ENCODE data around the gene DNHD1.

DNHD1 gene, protein sequence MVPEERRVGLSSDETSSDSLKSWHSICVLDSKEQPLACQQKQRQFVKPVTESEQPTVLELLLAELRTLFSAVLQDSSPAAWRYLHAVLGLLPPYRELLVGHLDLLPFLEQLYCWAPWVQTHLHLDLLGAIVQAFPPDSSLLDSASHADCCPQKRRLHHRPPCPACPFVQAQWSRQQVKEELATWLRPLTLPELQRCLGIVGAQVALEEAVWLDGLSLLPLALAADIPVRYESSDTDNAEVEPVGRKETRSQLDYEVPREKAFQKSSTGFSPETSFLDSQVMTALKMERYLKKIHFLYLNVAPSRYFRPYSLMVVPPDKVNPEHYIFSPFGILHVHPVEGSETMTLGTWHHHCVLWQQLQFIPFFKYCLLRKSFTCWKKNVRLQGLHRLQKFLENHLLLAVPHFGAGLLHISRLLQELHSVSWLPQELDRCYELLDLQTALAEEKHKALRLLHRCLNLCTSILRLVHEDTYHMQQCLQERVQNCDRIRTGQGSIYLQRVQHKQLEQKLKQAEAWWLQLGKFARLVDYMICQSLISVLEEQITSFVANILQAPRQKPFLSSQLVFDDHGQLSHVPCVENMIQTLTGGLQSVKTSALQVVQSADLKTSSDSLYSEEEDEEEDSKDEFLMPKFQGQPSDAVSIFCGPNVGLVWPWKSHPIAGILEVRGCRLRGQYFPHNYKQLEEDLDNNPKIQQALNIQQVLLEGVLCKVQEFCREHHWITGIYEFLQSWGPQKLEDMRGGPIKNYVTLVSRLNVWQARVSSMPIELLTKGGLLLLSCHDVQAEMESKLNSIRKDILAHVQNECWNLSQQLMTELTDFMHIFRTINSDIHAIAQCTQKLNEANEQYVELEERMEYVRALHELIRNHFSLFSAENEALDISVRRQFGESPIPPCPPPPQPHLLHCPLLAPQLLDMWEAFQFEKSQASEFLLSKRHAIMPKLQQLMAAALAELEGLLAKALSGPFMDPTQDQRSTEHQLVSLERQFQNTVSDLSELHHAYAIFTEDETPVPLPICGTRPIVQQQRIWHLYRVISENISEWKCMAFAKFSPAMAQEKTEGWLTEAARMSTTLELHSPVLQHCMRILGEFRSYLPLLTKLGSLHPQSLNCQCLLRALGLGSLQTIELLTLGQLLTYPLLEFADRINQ (N-terminal part only)

DNA sequence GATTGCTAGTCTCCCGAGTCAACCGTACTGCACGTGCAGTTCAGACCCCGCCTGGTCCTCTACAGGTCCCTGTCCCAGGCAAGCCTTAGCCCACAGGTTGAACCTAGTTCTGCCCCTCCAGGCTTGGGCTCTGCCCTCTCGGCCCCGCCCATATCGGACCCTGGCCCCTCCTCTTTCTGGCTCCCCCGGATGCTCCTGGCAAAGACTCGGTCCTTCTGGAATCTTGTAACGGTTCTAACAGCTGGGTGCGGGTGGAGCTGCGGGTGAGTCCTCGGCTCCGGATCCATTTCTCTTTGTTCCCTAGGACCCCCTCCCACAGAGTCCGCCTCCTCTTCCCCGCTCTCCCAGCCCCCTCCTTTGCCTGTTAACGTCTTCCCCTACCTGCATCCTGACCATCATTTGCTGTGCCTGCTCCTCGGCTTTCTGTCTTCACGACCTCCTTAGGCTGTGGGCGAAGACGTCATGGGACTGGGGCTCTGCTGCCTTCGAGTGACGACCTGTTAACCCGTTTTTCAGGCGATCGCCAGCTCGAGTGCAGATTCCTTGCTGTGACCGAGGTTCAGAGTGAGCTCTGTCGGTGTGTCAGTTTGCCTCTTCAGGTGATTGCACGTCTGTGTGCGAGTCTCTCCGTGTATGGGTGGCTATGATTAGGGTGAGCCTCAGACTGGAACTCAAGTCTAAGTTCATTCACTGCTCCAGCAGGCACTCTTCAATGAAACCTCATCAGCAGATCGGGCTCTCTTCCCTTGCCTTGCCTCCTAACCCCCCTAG is at the start of gene DNHD1:
Gene DNHD1 (plus strand): TSS at position 212 of the 771 bp plus-strand sequence. CDS start 936 bp downstream, outside the sequence.
- no peak for DNase-seq

DNA sequence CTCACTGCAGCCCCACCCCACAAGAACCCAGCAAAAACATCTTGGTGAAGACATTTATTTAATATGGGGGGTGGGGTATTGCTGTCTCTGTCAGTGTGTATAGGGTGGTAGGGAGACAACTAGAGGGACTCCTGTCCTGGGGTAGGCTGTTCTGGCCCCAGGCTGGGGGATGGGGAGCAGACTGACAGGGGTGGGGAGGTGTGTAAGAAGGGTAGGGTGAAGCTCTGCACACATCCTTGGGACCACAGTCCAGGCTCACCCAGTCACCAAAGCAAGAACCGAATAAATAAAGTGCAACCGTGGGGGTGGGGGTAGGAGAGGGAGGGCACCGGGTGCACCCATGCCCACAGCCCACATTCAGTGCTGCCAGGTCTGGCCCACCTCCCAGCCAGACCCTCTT is 48.5 kb upstream of the DNHD1 start:
- DNase-seq, result no peak

DNA sequence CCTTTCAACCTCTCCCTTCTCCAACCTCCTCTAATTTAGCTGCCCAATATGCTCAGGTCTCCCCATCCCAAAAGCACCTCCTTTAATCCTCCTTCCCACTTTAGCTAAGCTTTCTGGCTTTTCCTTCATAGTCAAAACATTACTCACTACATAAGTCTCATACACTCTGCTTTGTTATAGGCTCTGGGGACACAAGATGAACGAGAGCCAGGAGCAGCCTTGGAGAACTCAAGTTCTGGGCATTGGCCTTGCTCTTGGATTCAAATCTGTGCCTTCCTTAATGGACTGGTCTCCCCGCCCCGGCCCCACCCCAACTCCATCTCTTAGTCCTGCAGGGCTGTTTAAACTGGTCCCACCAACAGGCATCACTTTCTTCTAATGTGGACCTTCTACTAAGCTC is 44.9 kb upstream of the DNHD1 start:
- DNase-seq, result no peak

DNA sequence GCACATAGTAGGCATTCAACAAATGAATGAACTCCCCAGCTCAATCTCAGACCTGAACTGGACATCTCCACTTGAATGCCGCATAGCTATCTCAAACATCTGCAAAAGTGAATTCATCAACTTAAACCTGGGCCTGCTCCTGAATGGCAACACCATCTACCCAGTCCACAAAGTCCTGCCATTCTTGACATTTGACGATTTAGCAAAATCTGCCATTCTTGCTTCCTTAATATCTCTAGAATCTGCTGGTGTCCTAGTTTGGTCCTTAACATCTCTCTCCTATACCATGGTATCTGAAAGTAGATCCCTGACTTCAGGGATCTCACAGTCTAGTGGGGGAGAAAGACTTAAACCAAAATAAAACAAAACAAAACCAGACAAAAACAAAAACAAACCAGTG is 43.9 kb upstream of the DNHD1 start:
- DNase-seq, result no peak

DNA sequence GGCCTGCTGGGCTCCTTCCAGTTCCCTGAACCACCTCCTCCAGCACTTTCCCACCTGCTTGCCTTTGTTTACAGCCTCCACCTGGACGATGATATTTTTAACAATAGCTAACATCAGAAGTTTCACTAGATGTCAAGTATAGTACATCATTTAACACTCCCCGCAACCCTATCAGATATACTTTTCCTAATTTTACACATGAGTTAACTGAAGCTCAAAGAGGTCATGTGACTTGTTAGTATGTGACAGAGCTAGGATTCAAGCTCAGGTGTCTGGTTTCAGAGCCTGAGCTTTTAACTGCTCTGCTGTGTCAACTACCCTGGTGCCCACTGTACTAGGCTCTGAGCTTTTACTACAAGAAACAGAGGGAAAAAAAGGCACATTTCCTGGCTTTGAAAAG is 42.0 kb upstream of the DNHD1 start:
- no peak for DNase-seq

DNA sequence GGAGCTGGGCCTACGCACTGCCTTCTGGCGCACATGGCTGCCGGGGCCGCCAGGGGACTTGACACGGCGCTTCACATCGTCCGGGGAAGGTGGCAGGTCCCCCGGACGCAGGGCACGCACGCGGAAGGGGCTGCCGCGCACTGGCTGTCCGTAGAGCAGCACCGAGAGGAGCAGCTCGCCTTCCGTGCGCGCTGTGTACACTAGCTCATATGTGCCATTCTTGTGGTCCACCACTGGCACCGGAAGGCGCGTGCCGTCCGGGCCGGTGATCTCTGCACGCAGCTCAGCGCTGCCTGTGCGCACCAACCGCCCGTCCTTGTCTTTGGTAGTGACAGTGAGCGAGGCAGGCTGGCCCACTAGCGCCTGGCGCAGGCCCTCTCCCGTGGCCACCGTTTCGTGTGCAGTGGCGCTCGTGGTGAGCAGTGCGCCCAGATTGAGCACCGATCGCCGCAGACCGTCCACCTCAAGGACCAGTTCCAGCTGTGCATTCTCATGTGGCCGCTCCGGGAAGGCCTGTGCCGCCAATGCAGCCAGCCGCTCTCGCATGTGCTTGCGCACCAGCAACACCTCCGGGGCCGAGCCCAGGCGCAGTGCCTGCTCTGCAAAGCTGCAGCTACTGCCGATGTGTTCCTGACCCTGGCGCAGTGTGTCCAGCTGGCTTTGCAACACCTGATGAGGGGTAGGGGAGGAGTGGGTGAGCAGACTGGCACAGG is 40.6 kb upstream of the DNHD1 start:
- no peak for DNase-seq

DNA sequence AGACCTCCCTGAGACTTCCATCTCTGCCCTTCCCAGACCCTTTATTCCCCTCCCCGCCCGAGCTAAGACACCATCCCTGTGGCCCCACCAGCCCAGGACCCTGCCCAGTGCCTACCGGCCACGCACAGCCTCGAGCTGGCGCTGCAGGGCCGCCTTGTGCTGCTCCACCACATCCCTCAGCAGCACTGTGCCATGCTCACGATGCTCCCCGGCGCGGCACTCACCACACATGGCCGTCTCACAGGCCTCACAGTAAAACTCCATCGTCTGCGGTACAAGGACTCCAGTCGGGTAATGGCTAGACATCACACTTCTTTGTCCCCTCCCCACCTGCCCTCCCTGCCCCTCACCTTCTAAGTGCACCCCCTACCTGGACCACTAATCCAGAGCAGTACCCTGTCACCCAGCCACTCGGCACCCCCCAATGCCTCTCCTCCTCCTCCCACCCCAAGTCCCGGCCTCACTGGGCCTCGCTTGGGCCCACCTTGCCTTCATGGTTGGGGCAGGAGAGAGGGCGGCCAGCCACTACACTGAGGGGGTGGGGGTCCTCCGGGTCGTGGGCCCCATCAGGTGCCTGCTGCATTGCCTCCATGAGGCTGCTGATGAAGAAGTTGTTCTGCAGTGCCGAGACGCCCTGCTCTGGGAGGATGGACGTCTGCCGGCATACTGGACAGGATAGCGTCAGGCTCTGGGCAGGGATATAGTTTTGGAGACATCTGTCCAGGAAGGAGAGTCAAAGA is 39.3 kb upstream of the DNHD1 start:
- DNase-seq, result no peak

DNA sequence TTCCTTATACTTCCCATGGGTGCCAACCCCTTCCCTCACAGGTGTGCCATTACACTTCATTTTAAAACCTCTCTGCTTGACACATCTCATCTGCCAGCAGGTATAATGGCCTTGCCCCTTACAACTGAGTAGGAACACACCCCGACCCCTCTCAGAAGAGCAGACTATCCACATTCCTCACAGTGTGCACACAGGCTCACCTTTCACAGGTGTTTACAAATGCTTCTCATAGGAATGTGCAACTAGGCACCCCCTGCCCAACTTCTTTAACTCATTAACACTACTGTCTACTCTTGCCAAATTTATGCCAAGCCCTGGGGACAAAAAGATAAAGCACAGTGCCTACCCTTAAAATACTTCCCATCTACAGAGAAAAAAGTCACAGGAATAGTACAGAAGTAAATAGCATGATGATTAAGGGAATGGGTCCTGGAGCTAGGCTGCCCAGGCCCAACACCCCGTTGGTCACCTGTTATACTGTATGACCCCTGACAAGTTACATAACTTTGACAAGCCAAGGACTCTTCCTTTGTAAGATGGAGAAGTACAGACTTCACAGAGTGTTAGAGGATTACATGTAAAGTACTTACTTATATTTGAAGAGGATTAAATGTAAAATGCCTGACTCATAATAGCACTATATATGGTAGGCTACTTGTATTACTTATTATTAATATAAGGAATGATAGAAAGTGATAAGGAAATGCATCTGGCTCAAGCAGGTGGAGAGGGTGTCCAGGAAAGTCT is 38.6 kb upstream of the DNHD1 start:
- DNase-seq, result no peak

DNA sequence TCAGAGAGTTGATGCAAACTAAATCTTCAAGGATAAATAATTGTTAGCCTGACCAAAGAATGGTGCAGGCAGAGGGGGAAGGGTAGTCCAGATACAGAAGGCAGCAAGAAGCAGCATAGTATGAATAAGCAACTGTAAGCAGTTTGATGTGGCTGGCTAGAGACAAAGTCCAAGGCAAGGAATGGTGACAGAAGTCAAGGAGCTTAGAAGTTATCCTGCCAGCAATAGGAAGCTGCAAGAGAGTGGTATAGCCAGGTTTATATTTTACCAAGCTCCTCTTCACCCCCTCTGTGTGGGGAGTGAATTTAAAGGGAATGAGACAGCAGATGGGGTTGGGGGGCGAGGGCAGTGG is 38.0 kb upstream of the DNHD1 start:
- no peak for DNase-seq

DNA sequence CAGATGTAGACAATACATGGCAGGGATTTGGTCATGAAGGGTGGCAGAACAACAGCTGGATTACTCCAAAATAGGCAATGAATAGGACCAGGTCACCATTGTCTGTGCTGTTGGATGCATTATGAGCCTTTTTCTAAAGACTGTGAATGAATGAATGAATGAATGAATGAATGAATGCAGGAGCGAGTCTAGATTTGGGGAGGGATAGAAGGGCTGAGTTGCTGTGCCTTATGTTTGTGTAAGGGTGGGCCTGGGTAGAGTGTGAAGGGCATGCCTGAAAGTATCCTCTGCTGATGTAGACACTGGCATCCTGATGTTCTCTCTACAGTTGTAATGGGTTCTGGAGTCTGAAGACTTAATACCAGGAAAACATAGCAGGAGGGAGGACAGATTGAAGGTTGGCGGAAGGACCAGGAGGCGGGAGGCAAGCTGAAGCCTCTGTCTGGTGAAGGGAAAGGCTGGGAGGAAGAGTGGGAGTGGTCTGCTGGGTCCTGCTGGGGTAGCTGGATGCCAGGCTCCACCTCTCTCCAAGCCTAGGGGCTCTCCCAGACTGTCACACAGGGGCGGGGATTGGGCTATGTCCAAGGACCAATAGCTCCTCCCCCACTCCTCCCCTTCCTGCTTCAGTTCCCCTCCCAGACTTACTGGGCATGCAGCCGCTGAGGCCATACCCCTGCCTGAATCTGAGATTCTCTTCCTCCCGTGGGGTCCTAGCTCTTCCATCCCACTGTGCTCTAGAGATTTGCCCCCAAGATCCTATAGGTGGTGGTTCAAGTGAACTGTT is 28.2 kb upstream of the DNHD1 start:
- no peak for DNase-seq

DNA sequence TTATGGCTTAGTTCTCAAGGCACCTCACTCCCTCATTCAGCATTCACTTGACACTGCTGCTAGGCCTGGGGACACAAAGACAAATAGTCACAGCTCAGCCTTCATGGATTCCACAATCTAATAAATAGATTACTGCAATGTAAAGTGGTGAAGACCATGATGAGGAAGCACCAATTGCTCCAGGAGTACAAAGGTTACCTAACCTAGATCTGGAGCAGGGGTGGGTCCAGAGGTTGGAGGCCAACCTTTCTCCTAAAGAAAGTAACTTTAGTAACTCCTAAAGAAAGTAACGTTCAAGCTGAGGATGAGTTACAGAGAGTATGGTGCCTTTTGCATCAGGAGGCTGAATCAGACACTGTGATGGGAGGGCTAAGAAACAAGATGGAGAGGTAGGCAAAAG is 27.5 kb upstream of the DNHD1 start:
- DNase-seq, result no peak

DNA sequence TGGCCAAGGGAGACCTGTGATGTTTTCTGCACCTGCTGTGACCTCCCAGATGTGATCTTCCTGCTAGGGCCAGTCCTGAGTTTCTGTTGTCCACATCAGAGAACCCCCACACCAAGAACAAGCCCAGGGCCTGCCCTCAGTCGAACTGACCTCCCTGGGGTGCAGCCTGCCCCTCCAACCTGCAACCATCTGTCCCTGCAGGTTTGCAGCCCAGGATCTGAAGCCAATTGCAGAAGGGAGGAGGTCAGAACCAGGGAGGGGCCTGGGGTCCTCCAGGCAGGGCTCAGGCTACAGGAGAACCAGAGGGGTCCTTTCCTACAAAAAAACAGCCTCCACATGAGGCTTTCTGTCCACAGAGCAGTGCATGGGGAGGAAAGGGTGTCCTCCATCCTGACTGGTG is 24.1 kb upstream of the DNHD1 start:
- no peak for DNase-seq

DNA sequence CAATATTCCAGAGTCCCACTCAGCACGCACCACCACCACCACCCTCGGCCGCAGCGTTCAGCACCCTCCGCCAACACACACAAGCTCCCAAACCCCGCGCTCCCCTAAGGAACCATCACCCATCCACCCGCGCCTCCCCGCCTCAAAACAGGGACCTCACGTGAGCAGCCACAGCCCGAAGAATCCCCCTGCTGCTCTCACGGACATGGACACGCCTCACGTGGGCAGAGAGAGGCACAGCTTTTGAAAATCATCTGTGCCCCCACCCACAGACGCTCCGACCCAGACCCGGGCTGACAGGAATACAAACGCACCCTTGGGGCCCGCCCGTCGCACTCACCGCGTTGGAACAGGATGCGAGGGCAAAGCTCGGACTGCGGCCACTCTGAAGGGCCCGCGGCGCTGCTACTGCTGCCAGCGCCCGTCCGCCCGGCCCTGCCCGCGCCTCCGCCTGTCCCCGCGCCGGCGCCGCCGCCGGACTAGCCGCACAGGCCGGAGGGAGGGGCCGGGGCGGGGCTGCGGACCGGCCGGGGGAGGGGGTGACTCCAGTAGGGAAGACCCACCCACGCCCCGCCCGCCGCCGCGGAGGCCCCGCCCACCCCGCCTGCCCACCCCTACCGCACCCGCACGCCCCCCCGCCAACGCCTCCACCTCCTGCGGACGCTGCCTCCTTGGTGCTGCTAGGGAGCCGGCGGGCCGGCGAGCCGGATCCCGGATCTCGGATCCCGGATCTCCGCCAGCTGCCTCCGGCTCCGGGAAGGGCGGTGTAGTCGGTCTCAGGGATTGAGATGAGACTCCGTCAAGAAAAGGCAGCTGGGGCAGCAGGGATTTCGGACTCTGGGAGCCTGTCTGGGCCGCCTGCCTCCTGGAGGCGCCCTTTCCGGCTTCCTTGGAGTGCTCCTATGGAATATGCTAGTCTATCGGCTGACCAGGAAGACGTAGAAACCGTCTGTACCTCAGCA is 23.3 kb upstream of the DNHD1 start, which contains the start of gene TRIM3:
Gene TRIM3 (minus strand): TSS at position 491 of the 962 bp plus-strand sequence. CDS start 8,246 bp downstream, outside the sequence.
- peak; percentile 42 for DNase-seq

DNA sequence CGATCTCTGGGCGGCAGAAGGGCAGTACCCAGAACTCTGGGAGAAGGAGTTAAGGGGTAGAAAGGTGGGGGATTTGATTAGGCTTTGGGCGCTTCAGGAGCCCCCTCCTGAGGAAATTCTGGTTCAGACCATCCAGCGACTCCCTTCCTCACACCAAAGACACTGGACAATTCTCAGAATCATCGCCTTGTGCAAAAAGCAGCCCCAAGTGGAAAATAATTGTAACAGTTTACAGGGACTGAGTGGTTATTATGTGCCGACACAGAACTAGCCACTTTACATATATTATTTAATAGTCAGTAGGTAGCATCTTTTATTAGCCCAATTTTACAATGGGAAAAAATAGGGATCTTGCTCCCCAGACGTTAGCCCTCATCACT is 22.7 kb upstream of the DNHD1 start:
- DNase-seq, result no peak

DNA sequence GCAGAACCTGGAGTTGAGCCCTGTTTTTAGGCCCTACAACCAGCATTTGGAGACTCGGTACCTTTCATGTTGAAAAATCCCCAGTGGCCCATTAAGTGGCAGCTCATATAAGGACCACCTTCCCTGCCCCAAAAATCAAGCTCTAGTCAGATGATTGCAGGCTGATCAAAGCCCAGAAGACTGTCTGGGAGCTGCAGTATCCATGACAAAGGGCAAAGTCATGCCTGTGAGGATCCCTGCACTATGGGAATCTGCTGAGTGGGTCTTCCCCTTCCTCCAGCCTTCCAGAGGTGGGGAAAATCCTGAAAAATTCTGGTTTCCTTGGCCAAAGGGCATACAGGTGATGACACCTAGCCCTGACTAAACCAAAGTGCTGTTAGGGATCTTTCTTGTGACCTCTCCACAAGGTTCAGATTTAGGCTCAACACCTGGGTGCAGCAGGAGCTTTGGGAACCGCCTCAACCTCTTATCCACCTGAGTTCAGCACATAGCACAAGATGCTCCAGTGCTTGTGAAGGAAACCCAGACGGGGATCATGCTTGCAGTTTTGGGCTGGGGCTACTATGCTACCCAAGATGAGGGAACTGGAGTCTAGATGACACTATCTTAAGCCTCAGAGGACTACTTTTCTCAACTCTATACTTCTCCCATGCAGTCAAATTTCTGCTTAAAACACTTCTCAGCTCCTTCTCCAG is 22.1 kb upstream of the DNHD1 start:
- DNase-seq, result no peak

DNA sequence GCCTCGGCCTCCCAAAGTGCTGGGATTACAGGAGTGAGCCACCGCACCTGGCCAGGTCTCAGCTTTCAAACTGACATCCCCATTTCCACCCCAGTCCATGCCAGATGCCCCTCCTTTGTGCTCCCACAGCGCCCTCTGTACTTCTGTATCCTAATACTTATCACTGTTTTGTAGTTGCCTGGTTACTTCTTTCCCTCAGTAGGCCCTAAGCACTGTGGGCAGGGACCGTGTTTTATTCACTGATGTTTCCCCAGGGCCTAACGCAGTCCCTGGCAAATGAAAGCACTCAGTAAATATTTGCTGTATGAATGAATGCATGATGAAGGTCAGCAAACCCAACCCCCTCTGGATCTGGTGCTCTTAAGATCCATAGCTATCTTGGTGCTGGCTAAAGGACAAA is 21.1 kb upstream of the DNHD1 start:
- no peak for DNase-seq

DNA sequence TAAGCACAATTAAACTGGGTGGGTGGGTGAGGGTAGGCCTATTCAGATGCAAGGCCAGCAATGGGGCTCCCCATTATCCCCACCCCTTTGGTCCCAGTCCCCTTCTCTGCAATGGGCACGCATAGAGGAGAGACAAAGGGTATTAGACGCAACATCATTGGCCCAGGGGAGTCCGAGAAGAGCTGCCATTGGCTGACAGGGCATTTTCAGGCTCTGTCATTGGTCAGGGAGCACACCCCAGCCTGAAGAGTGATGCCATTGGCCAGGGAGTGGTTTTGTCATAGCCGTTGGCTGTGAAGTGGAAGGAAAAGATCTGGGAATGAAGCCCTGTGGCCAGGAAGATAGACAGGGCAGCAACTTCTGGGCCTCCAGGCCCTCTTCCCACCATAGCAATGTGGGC is 20.5 kb upstream of the DNHD1 start:
- no peak for DNase-seq

Data from NCI-H524 treated with DMSO at 0.1 percent for 48 hours (cell line).